Central memory CD4-positive, alpha-beta T cell (primary cell): ENCODE data around the gene DHCR24.

ENCODE experiments used
- DNase-seq: peaks from one replicate; pipeline ENCODE4 v3.0.0; 2022

The DHCR24 gene

DNA sequence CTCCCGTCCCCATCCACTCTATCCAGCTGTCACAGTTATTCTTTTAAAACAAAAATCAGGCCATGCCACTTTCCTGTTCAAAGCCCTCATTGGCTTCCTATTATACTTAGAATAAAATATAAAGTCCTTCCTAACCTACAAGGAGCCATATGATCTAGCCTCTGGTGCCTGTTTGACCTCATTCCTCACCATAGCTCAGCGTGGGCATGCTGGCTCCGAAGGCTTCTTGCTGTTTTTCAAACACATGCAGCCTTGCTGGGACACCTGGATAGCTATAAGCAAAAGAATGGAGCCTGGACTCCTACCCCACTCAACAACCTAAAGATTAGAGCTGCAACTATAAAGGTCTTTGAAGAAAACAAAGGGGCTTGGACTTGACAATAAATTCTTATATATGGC, 23.7 kb downstream of the DHCR24 start:
- no peak for DNase-seq

DNA sequence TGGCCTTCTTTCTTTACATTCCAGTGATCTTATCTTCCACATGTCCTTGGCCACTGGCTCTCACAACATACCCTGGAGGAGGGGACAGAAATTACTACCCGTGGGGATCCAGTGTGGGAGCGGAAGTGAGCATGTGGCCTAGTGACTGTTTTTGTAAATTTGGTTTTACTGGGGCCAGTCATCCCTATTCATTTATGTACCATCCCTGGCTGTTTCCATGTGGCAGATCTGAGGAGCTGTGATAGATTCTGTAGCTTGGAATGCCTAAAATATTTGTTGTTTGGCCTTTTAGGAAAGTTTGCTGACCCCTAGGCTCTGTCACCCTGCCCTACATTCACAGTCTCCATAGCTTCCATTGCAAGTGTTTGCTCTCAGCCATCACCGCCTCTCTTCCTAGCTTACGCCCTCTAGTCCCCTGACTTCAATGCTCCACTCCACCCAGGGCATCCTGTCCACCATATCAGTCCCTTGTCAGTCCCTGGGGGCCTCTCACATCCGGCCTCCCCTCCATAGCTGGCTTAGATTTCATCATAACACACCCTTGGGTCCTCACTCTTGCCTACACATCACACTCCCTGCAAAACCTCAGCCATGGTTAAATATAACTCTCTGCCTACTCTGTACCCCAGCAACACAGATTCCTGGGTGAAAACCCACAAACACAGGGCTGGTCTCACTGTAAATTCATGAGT, 25.8 kb downstream of the DHCR24 start:
- DNase-seq: no peak

DNA sequence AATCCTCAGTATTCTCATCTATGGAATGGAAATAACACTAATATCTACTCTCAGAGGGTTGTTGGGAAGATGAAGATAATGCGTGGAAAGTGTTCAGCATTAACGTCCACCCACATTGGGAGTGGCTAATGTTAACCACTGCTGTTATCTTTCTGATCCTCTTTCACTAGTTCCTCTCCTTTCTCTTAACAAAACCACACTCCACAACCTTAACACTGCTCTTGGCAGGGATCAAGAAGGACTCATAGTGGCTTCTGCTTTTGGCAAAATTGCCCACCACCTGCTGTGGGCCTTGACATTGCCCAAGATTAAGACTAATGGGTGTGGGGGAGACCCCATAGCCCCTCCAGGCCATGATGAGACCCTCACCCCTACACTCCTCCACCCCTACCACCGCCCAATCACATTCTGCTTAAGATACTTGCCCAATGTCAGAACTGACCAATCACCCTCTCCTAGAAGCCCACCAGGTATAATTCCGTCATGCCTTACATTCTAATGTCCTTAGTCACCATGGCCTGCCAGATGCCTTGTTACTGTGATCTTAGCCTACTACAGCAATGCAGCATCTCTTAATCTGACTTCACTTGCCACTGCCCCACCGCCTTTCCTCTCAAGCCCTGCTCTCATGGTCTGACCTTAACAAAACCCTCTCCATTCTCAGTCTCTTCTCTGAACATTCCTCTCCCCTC, 27.1 kb downstream of the DHCR24 start:
- no peak for DNase-seq

DNA sequence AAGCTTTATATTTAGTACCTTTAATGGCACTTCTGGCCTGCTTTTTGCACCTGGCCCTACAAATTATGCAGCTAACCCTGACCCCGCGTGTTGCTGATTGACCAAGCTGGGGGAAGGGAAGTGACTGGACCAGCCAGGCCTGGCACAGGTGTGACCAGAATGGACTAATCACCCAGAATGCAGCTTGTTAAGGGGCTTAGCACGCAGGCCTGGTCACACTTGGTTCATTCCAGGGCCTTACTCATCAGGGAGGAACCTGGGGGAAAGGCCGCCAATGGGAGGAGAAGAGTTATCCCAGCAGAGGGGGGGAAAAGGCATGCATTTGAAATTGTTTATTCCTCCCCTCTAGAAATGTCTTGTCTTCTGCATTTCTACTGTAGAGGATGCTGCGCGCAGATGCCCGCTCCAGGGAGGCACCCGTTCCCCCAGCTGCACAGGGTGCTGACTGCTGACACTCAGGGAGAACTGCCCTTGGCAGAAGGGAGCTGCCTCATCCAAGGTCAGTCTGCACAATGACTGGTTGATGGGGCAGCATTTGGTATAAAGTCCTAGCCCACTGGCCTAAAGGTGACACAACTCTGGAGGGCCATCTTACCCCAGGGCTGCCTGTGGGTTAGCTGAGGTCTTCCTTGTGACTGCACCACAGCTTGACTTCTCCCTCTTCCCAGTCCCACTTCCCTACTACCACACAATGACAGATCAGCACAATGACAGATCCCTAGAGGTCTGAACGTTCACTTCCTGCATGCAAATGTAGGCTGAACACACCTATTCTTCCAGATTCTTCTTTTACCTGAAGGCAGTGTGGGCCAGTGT, 29.0 kb downstream of the DHCR24 start:
- no peak for DNase-seq

DNA sequence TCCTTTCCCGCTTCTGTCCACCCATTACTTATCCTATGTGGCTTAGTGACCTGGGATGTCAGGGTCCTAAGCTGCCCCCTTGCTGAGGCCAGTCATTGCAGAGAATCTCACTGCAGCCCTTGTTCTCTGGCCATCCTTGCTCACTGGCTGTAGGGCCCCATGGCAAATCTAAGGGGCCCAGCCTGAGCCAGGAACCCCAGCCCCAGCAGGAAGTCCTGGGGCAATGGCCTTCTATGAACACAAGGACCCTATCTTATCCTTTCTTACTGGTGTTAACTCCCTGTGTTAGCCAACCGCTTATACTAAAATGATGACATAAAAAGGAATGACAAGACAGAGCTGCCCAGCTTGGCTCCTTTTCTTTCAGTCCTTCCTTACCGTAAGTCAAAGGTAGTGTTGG, 29.9 kb downstream of the DHCR24 start:
- DNase-seq: no peak

DNA sequence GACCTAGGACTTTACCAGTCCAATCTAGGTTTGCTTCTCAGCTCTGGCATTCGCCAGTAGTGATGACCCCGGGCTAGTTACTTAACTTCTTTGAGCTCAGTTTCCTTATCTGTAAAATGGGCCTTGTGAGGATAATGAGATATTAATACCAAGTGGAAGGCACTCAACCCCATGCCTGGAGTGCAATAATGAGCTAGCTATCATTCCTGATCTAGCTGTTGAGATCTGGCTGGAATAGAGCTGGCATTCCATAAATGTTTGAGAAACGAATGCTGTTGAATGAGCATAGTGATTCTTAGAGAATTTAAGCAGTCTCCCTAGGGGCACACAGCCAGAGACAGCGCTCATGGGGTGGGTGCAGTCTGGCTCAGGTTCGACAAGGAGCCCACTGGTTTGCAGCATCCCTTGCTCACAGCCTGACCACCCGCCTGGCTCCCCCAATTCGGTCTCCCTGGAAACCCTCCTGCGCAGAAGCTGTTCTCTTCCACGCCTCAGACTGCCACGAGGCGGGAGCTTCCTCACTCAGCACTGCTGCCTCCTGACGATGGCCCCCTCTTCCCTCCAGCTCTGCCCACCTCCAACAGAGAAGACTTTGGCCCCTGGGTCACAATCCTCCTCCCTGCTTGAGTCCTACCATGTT, 32.5 kb downstream of the DHCR24 start:
- no peak for DNase-seq

DNA sequence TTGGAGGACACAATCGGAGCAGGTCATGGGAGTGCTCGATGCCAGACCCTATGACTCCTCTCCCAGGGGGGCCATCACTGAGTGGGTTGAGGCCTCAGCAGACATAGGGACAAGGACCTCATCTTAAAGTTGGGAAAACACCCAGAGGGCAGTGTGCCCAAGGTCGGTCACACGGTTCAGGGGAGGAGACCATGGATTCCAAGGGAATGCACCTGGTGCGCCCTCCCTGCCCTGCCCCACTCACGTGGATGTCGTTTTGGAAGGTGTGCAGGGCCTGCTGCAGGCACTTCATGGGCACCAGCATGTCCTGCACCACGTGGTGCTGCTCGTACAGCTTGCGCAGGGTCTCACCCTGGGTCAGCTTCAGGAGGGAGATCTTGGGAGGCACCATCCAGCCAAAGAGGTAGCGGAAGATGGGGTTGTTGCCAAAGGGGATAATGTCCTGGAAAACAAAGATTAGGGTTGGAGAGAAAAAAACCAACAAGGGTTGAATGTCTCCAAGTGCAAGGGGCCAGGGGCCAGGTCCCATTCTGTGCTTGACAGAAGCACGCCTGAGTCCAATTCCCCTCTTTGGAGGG, 33.1 kb downstream of the DHCR24 start:
- DNase-seq: no peak

DNA sequence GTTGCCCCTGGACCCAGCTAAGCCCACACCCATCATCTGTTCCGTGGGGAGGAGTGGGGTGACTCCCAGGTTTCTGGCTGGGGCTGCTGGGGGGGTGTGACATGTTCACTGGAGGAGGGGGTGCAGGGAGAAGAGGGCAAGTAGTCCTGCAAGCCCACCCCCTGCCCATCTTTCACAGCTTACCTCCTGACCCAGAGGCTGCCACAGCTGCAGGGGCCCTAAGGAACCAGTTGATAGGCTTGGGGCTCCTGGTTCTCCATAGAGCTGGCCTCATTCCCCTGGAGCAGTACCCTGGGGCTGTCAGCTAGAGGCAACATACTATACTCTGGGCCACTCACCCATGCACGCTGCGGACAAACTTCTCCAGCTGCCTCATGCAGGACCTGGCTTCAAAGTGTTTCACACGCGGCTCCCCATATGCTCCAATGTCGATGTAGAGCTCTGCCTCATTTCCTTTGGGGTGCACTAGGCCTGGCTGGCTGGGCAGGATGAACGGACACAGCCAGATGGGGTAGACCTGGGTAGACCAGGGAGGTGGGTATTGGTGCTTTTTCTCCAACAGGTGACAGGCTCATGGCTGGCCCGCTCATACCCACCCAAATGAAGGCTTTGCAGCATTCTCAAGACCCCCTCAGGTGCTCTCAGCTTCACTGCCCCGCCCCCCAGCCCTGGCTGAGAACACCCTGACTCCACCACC, 33.8 kb downstream of the DHCR24 start:
- no peak for DNase-seq

DNA sequence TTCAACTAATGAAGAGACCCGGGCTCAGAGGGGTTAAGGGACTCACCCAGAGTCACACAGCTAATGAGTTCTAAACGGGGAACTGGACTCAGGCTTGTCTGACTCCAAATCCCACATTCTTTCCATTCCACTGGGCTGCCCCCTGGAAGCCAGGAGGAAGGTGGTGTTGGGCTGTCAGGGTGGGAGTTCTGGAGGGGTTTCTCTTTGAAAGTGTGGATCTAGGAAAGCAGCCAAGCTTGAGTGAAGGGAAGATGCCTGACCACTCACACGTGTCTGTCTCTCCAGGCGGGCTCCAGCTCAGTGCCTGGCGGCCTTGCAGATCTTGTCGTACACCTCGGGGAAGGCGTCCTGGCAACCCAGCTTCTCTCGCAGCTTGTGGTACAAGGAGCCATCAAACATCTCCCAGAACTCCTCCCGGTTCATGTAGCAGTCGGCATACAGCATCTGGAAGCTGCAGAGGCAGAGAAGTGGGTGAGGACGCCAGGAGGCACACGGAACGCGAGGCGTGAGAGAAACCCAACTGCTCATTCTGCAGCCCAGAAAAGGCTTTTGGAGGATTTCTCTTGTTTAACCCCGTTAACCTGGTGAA, 35.0 kb downstream of the DHCR24 start:
- DNase-seq: no peak

DNA sequence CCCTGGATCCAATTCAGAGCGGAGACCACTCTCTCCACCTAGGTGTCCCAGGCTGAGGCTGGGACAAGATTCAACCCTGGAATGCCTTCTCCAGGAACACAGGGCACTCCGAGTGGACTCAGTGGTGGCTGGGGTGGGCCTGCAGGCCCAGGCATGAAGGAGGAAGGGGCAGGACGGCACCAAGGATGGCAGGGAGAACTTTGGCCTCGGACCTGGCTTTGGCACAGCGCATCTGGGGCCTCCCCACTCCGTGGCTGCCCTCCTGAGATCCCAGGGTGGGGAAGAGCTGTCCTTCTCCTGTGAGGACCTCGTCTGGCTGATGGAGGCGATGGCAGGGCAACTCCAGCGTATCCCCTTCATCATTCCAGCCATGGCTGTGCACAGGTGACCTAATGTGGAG, 35.6 kb downstream of the DHCR24 start:
- no peak for DNase-seq

DNA sequence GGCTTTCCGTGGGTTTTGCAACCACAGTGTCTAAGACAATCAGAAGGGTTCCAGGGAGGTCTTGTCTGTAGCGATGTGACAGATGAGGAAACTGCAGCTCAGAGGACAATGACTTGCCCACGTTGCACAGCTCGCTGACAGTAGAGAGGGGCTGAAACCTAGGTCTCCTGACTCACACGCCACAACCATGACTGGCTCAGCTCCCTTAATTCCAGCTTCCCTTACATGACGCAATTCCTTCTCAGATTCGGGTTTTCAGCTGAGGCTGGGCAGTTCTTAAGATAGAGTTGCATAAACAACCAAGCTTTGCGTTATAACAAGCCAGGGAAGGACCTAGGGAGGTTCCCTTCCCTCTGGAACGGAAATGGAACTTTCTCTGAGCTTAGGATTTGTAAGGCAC, 36.3 kb downstream of the DHCR24 start:
- no peak for DNase-seq

DNA sequence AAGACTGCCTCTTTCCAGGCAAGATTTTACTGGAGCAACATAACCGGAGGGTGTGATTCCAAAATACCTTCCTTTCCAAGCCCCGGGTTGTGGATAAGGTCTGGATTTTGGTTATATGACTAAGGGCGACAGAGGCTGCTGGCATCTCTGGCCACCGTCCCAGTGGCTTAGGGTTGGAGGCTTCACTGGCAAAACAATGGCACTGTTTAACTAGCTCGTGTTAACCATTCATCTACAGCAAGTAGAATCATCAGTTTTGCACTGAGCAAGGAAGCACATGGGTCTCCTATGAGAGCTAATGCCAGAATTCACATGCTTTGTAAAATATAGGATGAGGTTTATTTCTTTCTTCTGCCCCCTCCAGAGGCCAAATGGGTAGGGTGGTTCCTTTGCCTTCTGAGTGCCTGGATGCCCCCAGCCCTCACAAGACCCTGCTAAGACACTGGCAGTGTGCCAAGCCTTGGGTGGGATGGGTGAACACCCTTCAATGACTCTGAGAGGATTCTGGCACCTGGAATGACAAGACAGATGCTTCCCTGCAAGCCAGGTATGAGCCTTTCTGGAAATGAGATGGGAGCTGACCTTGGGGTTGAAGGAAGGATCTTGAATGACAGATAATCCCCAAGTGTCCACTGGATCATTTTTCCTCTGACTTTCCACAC, 36.8 kb downstream of the DHCR24 start:
- DNase-seq: no peak

DNA sequence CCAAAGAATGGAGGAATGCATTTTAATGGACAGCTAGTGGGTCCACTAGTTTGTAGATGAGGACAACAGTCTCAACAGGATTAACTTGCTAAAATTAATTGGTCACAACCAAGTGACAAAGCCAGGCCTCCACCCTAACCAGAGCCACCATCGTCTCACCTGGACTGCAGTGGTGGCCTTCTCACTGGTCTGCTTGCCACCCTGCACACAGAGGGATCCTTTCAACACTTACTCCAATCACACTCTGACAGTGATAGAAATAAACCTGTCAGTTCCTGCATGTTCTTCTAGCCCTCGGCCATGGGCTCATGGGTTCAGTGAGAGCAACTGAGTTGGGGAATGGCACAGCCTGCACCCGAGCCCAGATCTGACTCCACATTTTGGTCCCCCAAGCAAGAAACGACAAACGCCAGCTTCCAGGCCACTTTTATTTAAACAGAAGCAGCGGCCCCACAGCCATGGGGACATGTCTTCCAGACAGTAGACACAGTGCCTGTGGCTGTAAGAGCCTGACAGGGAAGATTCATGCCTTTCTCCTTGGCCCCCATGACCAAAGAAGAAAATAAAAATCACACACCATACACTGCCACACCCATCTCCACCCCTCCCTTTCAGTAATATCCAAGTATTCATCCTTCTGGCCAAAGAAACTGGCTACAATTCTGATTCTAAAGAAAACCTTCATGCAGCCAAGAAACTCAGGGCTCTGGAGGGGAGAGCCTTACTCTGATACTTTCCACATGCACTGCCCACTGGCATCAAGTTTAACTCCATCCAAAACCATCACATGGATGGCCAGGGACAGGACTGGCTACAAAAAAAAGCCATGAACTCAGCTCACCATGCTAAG, 37.6 kb downstream of the DHCR24 start:
- no peak for DNase-seq

DNA sequence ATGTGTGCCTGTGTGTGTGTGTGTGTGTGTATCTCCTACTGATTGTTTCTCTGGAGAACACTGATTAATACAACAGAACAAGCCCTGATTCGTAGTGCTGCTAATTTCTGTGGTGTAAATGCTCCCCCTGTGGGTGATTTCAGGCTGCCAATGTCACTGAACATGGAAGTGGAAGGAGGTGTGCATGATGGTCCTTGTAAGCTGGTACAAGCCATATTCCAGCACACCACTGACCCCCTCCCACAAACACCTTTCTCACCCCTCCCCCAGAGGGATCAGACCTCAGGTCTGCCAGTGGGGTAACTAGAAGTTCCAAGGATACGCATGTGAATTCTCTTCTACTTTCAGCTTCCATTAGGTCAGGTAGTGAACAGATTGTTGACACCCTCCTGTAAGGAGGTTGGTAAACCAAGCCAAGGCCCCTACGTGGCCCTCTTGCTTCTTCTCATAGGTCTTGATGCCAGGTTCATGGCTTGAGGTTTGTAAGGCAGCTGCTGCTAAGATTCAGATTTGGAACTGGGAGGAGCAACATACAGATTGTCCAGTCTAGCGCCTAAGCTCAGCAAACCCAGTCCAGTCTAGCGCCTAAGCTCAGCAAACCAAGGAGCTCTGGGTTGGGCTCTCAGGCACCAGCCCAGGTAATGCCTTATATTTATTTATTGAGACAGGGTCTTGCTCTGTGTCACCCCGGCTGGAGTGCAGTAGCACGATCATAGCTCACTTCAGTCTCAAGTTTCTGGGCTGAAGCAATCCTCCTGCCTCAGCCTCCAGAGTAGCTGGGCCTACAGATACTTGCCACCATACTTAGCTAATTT, 38.7 kb downstream of the DHCR24 start:
- no peak for DNase-seq

DNA sequence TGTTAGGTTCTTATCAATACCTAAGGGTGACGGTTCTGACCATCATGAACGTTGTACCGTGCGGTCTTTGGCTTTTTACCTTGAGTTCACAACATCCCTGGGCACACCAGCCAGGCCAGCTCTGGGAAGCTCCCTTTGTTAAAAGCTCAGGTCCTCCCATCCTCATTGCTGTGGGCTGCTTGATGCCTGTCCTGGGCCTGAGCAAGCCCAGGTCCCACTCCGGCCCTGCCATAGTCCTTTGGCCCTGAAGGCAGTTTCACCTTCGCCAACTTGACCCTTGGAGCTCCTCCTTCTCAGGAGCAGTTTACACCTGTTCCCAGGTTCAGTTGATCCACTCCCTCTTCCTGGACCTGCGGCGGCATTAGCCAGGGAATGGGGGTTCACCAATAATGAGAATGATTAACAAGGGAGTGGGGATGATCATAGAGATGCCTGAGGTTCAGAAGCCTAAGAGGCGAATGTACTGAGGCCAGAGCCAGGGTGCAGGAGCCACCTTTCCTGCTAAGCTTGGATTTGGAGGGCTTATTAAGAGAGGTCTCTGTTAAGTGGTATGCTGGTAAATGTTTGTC, 40.2 kb downstream of the DHCR24 start:
- no peak for DNase-seq

DNA sequence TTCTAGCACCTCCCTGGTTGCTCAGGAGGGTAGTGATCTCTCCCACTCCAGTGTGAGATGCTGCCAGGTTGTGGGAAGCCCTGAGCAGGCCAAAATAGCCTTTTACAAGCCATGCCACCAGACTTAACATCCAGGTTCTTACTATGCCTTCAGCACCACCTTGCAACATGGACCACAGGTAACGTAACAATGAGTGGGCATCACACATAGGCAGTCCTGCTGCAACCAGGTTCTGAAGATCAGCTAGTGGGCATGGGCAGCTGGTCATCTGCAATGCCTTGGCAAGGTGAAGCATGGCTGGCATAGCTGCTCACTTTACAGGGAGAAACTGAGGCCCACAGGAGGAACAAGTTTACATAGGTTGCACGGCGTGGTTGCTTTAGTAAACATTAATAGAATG, 40.7 kb downstream of the DHCR24 start:
- no peak for DNase-seq

DNA sequence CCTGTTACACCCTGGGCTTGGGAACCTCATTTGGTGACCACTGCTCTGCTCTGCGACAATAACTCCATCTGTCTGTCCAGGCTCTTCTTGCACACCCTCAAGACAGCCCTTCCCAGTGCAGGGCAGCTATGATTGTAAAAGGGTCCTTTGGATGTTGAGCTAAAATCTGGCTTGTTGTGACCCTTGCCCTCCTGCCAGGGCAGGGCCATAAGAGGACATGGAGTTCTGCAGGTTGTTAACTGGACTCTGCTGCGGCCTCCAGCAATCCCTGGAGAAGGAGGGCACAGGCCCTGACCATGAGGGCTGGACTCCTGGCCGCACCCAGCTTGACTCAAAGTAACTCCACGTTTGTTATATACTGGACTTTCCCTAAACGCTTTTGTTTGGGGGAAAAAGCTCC, 41.2 kb downstream of the DHCR24 start:
- no peak for DNase-seq

DNA sequence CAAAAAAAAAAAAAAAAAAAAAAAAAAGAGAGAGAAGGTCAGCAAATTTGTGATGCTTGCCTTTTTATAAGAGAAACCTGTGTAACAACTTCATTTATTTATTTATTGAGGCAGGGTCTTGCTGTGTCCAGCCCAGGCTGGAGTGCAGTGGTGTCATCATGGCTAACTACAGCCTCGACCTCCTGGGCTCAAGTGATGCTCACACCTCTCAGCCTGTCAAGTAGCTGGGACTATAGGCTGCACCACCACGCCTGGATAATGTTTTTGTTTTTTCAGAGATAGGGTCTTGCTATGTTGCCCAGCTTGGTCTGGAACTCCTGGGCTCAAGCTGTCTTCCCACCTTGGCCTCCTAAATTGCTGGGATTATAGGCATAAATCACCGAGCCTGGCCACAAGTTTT, 42.4 kb downstream of the DHCR24 start:
- DNase-seq: no peak

DNA sequence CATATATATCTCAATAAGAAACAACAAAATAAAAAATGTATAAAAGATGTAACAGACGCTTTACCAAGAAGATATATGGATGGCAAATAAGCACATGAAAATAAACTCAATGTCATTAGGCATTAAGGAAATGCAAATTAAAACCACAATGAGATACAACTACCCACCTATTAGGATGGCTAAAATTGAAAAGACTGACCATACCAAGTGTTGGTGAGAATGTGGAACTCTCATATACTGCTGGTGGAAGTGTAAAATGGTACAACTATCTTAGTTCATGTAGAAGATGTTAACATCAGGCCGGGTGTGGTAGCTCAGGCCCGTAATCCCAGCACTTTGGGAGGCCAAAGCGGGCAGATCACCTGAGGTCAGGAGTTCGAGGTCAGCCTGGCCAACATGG, 43.5 kb downstream of the DHCR24 start:
- no peak for DNase-seq
